Esophagus muscularis mucosa (tissue), 4 donors: ENCODE results near the gene PFDN1. TPM values are rescaled to one million over a fixed set of nuclear protein-coding genes. Genes with fewer than 3 reads are reported as not detected.

Source experiments
- DNase-seq: peaks from one replicate; pipeline ENCODE4 v3.0.0-alpha.2; 2017; ENCODE audit errors: extremely low spot score
- H3K27ac ChIP-seq, 4 donors: fragments of 200-600 bp; sonication (generic); replicated peaks in 1 of 4; 1 replicate in 3 of 4; 2 replicates in 1 of 4; pipeline ENCODE4 v1.5.1; 2016 to 2019; ENCODE audit warnings: mild to moderate bottlenecking in 1 of 4
- H3K27me3 ChIP-seq, 4 donors: fragments of 200-600 bp; sonication (generic); one replicate each; pipeline versions ENCODE4 v1.5.1 to v1.6.0; 2016 to 2019
- H3K36me3 ChIP-seq, 4 donors: fragments of 200-600 bp; sonication (generic); one replicate each; pipeline ENCODE4 v1.5.1; 2016 to 2019
- H3K4me1 ChIP-seq, 4 donors: fragments of 200-600 bp; sonication (generic); one replicate each; pipeline ENCODE4 v1.5.1; 2016 to 2019
- H3K4me3 ChIP-seq, 4 donors: fragments of 200-600 bp; sonication (generic); 1 replicate in 2 of 4; 2 replicates in 2 of 4; pipeline ENCODE4 v1.5.1; 2016 to 2019; ENCODE audit warnings: mild to moderate bottlenecking in 4 of 4, moderate library complexity in 1 of 4
- H3K9me3 ChIP-seq, 4 donors: fragments of 200-600 bp; sonication (generic); 1 replicate in 3 of 4; 2 replicates in 1 of 4; pipeline ENCODE4 v1.5.1; 2016 to 2019
- CTCF ChIP-seq, 3 experiments: fragments of 200-600 bp in 2 of 3; fragments of 450-650 bp in 1 of 3; sonication (generic) in 2 of 3; IDR thresholded peaks; one replicate each; pipeline ENCODE4 v1.5.1; 2017 to 2019; ENCODE audit warnings: antibody characterized with exemption in 3 of 3, mild to moderate bottlenecking in 2 of 3, moderate library complexity in 1 of 3
- EP300 ChIP-seq: sonication (generic); formaldehyde crosslinking; IDR thresholded peaks from one replicate; pipeline ENCODE4 v1.6.1; 2017; ENCODE audit warnings: antibody characterized with exemption
- POLR2A ChIP-seq: fragments of 450-650 bp; IDR thresholded peaks from one replicate; pipeline ENCODE4 v1.6.1; 2017; ENCODE audit warnings: antibody characterized with exemption, moderate library complexity, mild to moderate bottlenecking, low read depth
- POLR2AphosphoS5 ChIP-seq, 2 donors: sonication (generic); formaldehyde crosslinking; IDR thresholded peaks; one replicate each; pipeline ENCODE4 v1.6.1; 2017; ENCODE audit warnings: antibody characterized with exemption in 2 of 2
- WGBS: methylation state at CpG from one replicate; pipeline ENCODE4 v1.1.5; 2018; 5-methylcytosine and 5-hydroxymethylcytosine counted together
- intact Hi-C: fragments of 100-400 bp; cut with DNase I; formaldehyde crosslinking; loops from one replicate; pipeline ENCODE4 v1.15.1; 2023
- total RNA-seq, 4 donors: library from RNA; depleted of rRNA; stranded (reverse); fragments of >200 nt; gene quantifications; one replicate each; pipeline versions ENCODE4 v1.1.0 to v1.2.1, GENCODE V29; 2016

PFDN1 gene
- total RNA-seq, 4 donors from 2014 or later = 84.8 to 126 (median 101) TPM

GRCh38 chr5:140270008-140270407, 32.9 kb downstream of the PFDN1 start:
- H3K27me3 ChIP-seq = no peaks in the 10 kb centered on the region
- H3K4me3 ChIP-seq = no peak overlapping the region
- H3K4me1 ChIP-seq = peaks cover 17 to 30% (median 22%) of the 10 kb centered on the region in 4 donors
- H3K27ac ChIP-seq = no peak overlapping the region
- H3K9me3 ChIP-seq = no peaks in the 10 kb centered on the region
- intact Hi-C loops = no loop called here
- DNase-seq = no peak
- peaks cover 0 to 4% (median 0%) of the 10 kb centered on the region in 4 donors for H3K36me3 ChIP-seq
- no peak for TF ChIP-seq POLR2A
- no peak for TF ChIP-seq POLR2AphosphoS5 (IDR thresholded peaks at IDR 0.05)
- TF ChIP-seq EP300 = no peak
- TF ChIP-seq CTCF (IDR thresholded peaks at IDR 0.05) = no peak

GRCh38 chr5:140267559-140268018, 35.3 kb downstream of the PFDN1 start:
- 54% methylated on average over 9 of the region's 9 CpGs for WGBS

GRCh38 chr5:140267201-140267540, 35.7 kb downstream of the PFDN1 start:
- Histone ChIP-seq H3K9me3 (no peaks in the 10 kb centered on the region), H3K36me3 (peaks cover 0 to 4% (median 0%) of the 10 kb centered on the region in 4 donors), H3K27ac (peak overlapping the region in 1 of 4 donors; percentile 39), H3K4me3 (no peak overlapping the region), H3K27me3 (no peaks in the 10 kb centered on the region), H3K4me1 (peaks cover 9 to 20% (median 12%) of the 10 kb centered on the region in 4 donors)
- TF ChIP-seq POLR2AphosphoS5 (IDR thresholded peaks at IDR 0.05) (no peak), EP300 (no peak), POLR2A (no peak), CTCF (IDR thresholded peaks at IDR 0.05) (no peak)
- intact Hi-C loops = no loop called here
- WGBS = 89% methylated on average over 3 of the region's 3 CpGs
- DNase-seq = no peak

More at GRCh38 chr5:140267559-140268018, 35.3 kb downstream of the PFDN1 start:
- intact Hi-C loops = no loop called here
- Histone ChIP-seq H3K27ac (peak overlapping the region in 1 of 4 donors; percentile 39), H3K27me3 (no peaks in the 10 kb centered on the region), H3K4me3 (no peak overlapping the region), H3K36me3 (peaks cover 0 to 4% (median 0%) of the 10 kb centered on the region in 4 donors), H3K9me3 (no peaks in the 10 kb centered on the region), H3K4me1 (peaks cover 8 to 18% (median 10%) of the 10 kb centered on the region in 4 donors)
- no peak for DNase-seq
- TF ChIP-seq CTCF (IDR thresholded peaks at IDR 0.05) = no peak
- no peak for TF ChIP-seq POLR2AphosphoS5 (IDR thresholded peaks at IDR 0.05)
- no peak for TF ChIP-seq POLR2A

GRCh38 chr5:140266471-140267200, 36.3 kb downstream of the PFDN1 start:
- 94% methylated on average over 6 of the region's 6 CpGs for WGBS
- intact Hi-C loops = no loop called here
- peaks cover 14 to 25% (median 18%) of the 10 kb centered on the region in 4 donors for H3K4me1 ChIP-seq
- no peaks in the 10 kb centered on the region for H3K27me3 ChIP-seq
- no peak for TF ChIP-seq EP300
- no peak for TF ChIP-seq POLR2A
- no peak for TF ChIP-seq CTCF (IDR thresholded peaks at IDR 0.05)
- TF ChIP-seq POLR2AphosphoS5 (IDR thresholded peaks at IDR 0.05) = no peak
- peaks cover 0 to 4% (median 0%) of the 10 kb centered on the region in 4 donors for H3K36me3 ChIP-seq
- H3K4me3 ChIP-seq = no peak overlapping the region
- no peaks in the 10 kb centered on the region for H3K9me3 ChIP-seq
- no peak overlapping the region for H3K27ac ChIP-seq
- peak; percentile 14 for DNase-seq
